Panc1 (cell line): ENCODE data around the gene THSD7B. TPM values are rescaled to one million over a fixed set of nuclear protein-coding genes. Genes with fewer than 3 reads are reported as not detected.

Source experiments
- ATAC-seq: fragments of 200-7000 bp; cut with Tn5 transposase; 2 replicates; pipeline ENCODE4 v1.9.1; 2020; ENCODE audit warnings: mild to moderate bottlenecking, moderate library complexity
- BruUV-seq: library from RNA; stranded (reverse); fragments of 400-500 nt; replicated peaks from 2 replicates; lab custom pipeline; 2021; lab: Mats Ljungman, UMichigan
- CTCF ChIA-PET: fragments of 300-600 bp; sonication (Branson Sonifier 250); formaldehyde crosslinking; loops from one replicate; lab custom pipeline; 2022; ENCODE audit warnings: antibody characterized with exemption; lab: Charles Lee
- POLR2A ChIA-PET: fragments of 300-600 bp; sonication (Branson Sonifier 250); formaldehyde crosslinking; loops from one replicate; lab custom pipeline; 2022; ENCODE audit warnings: antibody characterized with exemption; lab: Charles Lee
- DNase-seq: peaks from one replicate; pipeline ENCODE4 v3.0.0-alpha.2; 2010; ENCODE audit warnings: low read depth, low spot score
- H3K27ac ChIP-seq: 2 replicates; pipeline ENCODE4 v1.5.1; 2011; ENCODE audit warnings: mild to moderate bottlenecking, low read length, inconsistent platforms
- H3K27me3 ChIP-seq: fragments of 200-500 bp; sonication (Bioruptor generic); 2 replicates; pipeline ENCODE4 v1.6.0; 2014; ENCODE audit warnings: low read length, inconsistent platforms; ENCODE audit not compliant: control insufficient read depth, insufficient read depth
- H3K36me3 ChIP-seq: fragments of 200-500 bp; sonication (Bioruptor generic); 2 replicates; pipeline ENCODE4 v1.5.1; 2014; ENCODE audit warnings: inconsistent platforms, mild to moderate bottlenecking, low read length, moderate library complexity; ENCODE audit not compliant: control insufficient read depth, insufficient read depth
- H3K4me1 ChIP-seq: 2 replicates; pipeline ENCODE4 v1.5.1; 2011; ENCODE audit warnings: inconsistent platforms, mild to moderate bottlenecking, low read length, moderate library complexity; ENCODE audit not compliant: control insufficient read depth, insufficient read depth
- H3K4me3 ChIP-seq, 2 experiments: 2 replicates each; pipeline ENCODE4 v1.5.1; 2011 to 2012; ENCODE audit warnings: low read depth in 2 of 2, low read length in 2 of 2, mild to moderate bottlenecking in 2 of 2, inconsistent platforms in 1 of 2, moderate library complexity in 1 of 2
- H3K9me3 ChIP-seq: fragments of 200-500 bp; sonication (Bioruptor generic); 2 replicates; pipeline ENCODE4 v1.5.1; 2014; ENCODE audit warnings: low read depth, mild to moderate bottlenecking, inconsistent platforms, low read length, moderate library complexity; ENCODE audit not compliant: control insufficient read depth, insufficient read depth
- POLR2AphosphoS5 ChIP-seq: IDR thresholded peaks from 2 replicates; pipeline ENCODE4 v1.6.1; 2012; ENCODE audit warnings: mild to moderate bottlenecking, low read depth, low read length, moderate library complexity
- SIN3A ChIP-seq: IDR thresholded peaks from 2 replicates; pipeline ENCODE4 v1.6.1; 2012; ENCODE audit warnings: low read depth, mild to moderate bottlenecking, low read length, moderate library complexity, borderline replicate concordance; ENCODE audit not compliant: insufficient read depth
- TCF7L2 ChIP-seq: IDR thresholded peaks from 2 replicates; pipeline ENCODE4 v1.6.1; 2011; ENCODE audit warnings: mild to moderate bottlenecking, low read depth, low read length, inconsistent platforms
- in situ Hi-C: cut with HindIII; loops from 2 replicates; pipeline ENCODE4 v1.10.0; 2016; ENCODE audit warnings: low sequenced_read_pairs, low pct_unique_long_range_greater_than_20kb
- intact Hi-C: fragments of 100-400 bp; cut with micrococcal nuclease; formaldehyde crosslinking; loops from one replicate; pipeline ENCODE4 v1.10.0; 2022; ENCODE audit not compliant: unreplicated experiment
- total RNA-seq: library from RNA; stranded (reverse); gene quantifications from one replicate; pipeline ENCODE4 v1.2.1, GENCODE V29; 2021; ENCODE audit not compliant: unreplicated experiment
- TF ChIP-seq, protein P1 (sequence below): fragments of 450-650 bp; IDR thresholded peaks from 2 replicates; pipeline ENCODE4 v1.5.1; 2017; ENCODE audit warnings: mild to moderate bottlenecking
- TF ChIP-seq, protein P2 (sequence below), 2 experiments: IDR thresholded peaks; 2 replicates each; pipeline ENCODE4 v1.6.1; 2011 to 2012; ENCODE audit warnings: low read depth in 2 of 2, control low read depth in 1 of 2, low read length in 1 of 2, mild to moderate bottlenecking in 1 of 2, moderate library complexity in 1 of 2; ENCODE audit not compliant: insufficient read depth in 1 of 2

The THSD7B gene
- total RNA-seq, 1 experiment from 2014 or later = not detected

DNA sequence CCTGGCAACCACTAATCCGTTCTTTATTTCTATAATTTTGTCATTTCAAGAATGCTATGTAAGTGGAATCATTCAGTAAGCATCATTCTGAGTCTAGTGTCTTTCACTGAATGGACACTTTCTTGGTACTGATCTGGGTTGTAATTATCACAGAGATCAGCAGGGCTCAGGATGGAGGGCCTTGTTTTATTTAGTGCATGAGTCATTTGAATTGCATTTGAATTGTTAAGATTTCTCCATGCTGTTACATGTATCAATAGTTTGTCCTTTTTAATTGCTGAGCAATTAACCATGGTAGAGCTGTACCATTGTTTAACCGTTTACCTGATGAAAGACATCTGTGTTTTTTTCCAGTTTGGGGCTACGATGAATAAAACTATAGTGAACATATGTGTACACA is 256.4 kb downstream of the THSD7B start:
- no peak for ATAC-seq
- POLR2A ChIA-PET = no interaction called here
- no peak for TF ChIP-seq TCF7L2
- no peak for TF ChIP-seq POLR2AphosphoS5
- TF ChIP-seq, protein P1, sequence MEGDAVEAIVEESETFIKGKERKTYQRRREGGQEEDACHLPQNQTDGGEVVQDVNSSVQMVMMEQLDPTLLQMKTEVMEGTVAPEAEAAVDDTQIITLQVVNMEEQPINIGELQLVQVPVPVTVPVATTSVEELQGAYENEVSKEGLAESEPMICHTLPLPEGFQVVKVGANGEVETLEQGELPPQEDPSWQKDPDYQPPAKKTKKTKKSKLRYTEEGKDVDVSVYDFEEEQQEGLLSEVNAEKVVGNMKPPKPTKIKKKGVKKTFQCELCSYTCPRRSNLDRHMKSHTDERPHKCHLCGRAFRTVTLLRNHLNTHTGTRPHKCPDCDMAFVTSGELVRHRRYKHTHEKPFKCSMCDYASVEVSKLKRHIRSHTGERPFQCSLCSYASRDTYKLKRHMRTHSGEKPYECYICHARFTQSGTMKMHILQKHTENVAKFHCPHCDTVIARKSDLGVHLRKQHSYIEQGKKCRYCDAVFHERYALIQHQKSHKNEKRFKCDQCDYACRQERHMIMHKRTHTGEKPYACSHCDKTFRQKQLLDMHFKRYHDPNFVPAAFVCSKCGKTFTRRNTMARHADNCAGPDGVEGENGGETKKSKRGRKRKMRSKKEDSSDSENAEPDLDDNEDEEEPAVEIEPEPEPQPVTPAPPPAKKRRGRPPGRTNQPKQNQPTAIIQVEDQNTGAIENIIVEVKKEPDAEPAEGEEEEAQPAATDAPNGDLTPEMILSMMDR = no peak
- TF ChIP-seq, protein P2, sequence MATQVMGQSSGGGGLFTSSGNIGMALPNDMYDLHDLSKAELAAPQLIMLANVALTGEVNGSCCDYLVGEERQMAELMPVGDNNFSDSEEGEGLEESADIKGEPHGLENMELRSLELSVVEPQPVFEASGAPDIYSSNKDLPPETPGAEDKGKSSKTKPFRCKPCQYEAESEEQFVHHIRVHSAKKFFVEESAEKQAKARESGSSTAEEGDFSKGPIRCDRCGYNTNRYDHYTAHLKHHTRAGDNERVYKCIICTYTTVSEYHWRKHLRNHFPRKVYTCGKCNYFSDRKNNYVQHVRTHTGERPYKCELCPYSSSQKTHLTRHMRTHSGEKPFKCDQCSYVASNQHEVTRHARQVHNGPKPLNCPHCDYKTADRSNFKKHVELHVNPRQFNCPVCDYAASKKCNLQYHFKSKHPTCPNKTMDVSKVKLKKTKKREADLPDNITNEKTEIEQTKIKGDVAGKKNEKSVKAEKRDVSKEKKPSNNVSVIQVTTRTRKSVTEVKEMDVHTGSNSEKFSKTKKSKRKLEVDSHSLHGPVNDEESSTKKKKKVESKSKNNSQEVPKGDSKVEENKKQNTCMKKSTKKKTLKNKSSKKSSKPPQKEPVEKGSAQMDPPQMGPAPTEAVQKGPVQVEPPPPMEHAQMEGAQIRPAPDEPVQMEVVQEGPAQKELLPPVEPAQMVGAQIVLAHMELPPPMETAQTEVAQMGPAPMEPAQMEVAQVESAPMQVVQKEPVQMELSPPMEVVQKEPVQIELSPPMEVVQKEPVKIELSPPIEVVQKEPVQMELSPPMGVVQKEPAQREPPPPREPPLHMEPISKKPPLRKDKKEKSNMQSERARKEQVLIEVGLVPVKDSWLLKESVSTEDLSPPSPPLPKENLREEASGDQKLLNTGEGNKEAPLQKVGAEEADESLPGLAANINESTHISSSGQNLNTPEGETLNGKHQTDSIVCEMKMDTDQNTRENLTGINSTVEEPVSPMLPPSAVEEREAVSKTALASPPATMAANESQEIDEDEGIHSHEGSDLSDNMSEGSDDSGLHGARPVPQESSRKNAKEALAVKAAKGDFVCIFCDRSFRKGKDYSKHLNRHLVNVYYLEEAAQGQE (IDR thresholded peaks at IDR 0.05; ENCODE audit: insufficient read depth in 1 of 2, low read depth in 2 of 2, low read length in 1 of 2) = no peak
- no peak for TF ChIP-seq SIN3A

DNA sequence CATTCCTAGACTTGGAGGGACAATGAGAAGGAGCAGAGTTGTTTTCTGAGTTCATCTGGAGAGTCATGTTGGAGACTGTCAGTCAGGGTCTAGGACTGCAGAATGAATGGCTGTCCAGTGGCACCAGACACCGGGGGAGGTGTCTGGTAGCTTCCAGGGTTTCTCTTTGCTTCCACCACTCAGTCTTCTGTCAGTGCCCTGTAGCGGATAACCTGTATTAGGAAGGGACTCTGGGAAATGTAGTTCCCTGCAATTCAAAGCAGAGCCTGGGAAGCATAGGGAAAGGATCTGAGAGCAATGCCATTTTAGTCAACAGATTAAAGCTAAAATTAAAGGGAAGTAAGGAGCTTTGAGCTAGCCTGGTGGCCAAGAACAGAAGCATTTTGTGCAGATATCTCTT is 257.9 kb downstream of the THSD7B start:
- Histone ChIP-seq H3K36me3 (no peaks in the 10 kb centered on the region), H3K4me1 (no peaks in the 10 kb centered on the region), H3K9me3 (no peaks in the 10 kb centered on the region), H3K27me3 (no peaks in the 10 kb centered on the region), H3K4me3 (no peak overlapping the region), H3K27ac (no peak overlapping the region)
- BruUV-seq = no TSS peak
- intact Hi-C loops (no loop called here), in situ Hi-C loops (no loop called here)
- DNase-seq = no peak
- ChIA-PET POLR2A (no interaction called here), CTCF (no interaction called here)
- TF ChIP-seq, protein P1 = no peak
- no peak for TF ChIP-seq POLR2AphosphoS5
- TF ChIP-seq TCF7L2 = no peak
- no peak for TF ChIP-seq SIN3A
- TF ChIP-seq, protein P2 (IDR thresholded peaks at IDR 0.05; ENCODE audit: insufficient read depth in 1 of 2, low read depth in 2 of 2, low read length in 1 of 2) = no peak
- ATAC-seq = no peak

More for the DNA sequence above, 256.4 kb downstream of the THSD7B start:
- Histone ChIP-seq H3K4me1 (no peaks in the 10 kb centered on the region), H3K36me3 (no peaks in the 10 kb centered on the region), H3K27me3 (no peaks in the 10 kb centered on the region), H3K9me3 (no peaks in the 10 kb centered on the region), H3K27ac (no peak overlapping the region), H3K4me3 (no peak overlapping the region)
- intact Hi-C loops (no loop called here), in situ Hi-C loops (no loop called here)
- no peak for DNase-seq
- CTCF ChIA-PET = no interaction called here
- no TSS peak for BruUV-seq
